Heart left ventricle (tissue), 16 donors: Measurements from ENCODE around the gene ZNF41. TPM values are rescaled to one million over a fixed set of nuclear protein-coding genes. Genes with fewer than 3 reads are reported as not detected.
A peak's percentile ranks its signal among the peaks of the same experiment; 100 is the strongest.

Experiments used
- ATAC-seq, 4 donors: fragments of 200-7000 bp; cut with Tn5 transposase; one replicate each; pipeline ENCODE4 v1.9.1; 2020 to 2022; ENCODE audit warnings: moderate library complexity in 4 of 4, mild to moderate bottlenecking in 3 of 4, moderate number of reproducible peaks in 1 of 4
- DNase-seq, 5 donors: peaks; one replicate each; pipeline ENCODE4 v3.0.0-alpha.2; 2020
- H3K27ac ChIP-seq, 12 donors: fragments of 200-600 bp; sonication (generic) in 4 of 12; one replicate each; pipeline versions ENCODE4 v1.5.0 to v1.8.0; 2016 to 2022; ENCODE audit warnings: mild to moderate bottlenecking in 2 of 12
- H3K27me3 ChIP-seq, 9 donors: fragments of 200-600 bp; sonication (generic) in 2 of 9; one replicate each; pipeline versions ENCODE4 v1.5.1 to v1.8.0; 2016 to 2022; ENCODE audit warnings: mild to moderate bottlenecking in 3 of 9
- H3K36me3 ChIP-seq, 9 donors: fragments of 200-600 bp; sonication (generic) in 2 of 9; one replicate each; pipeline versions ENCODE4 v1.5.0 to v1.8.0; 2018 to 2022; ENCODE audit warnings: mild to moderate bottlenecking in 2 of 9
- H3K4me1 ChIP-seq, 12 donors: fragments of 200-600 bp; sonication (generic) in 4 of 12; one replicate each; pipeline versions ENCODE4 v1.5.0 to v1.8.0; 2016 to 2022; ENCODE audit warnings: mild to moderate bottlenecking in 3 of 12
- H3K4me3 ChIP-seq, 12 donors: fragments of 200-600 bp; sonication (generic) in 4 of 12; one replicate each; pipeline versions ENCODE4 v1.5.0 to v1.8.0; 2017 to 2022; ENCODE audit warnings: mild to moderate bottlenecking in 9 of 12, moderate library complexity in 4 of 12
- H3K9me3 ChIP-seq, 12 donors: fragments of 200-600 bp; sonication (generic) in 4 of 12; one replicate each; pipeline versions ENCODE4 v1.5.0 to v1.8.0; 2016 to 2022; ENCODE audit warnings: mild to moderate bottlenecking in 1 of 12
- POLR2A ChIP-seq, 2 donors: fragments of 450-650 bp; IDR thresholded peaks; one replicate each; pipeline ENCODE4 v1.6.1; 2017; ENCODE audit warnings: antibody characterized with exemption in 2 of 2, mild to moderate bottlenecking in 2 of 2, moderate library complexity in 2 of 2
- WGBS, 4 donors: extraction: QIAGEN DNeasy Blood & Tissue Kit in 2 of 4; methylation state at CpG; one replicate each; pipeline versions ENCODE4 v1.1.5 to v1.1.7; 2013 to 2018; 5-methylcytosine and 5-hydroxymethylcytosine counted together
- intact Hi-C, 10 donors: fragments of 100-400 bp; cut with DNase I; formaldehyde crosslinking; loops; one replicate each; pipeline versions ENCODE4 v1.11.1 to v1.14.2; 2022
- polyA plus RNA-seq, 2 donors: library from polyadenylated mRNA; stranded (reverse); fragments of 200-250 nt; gene quantifications; one replicate each; pipeline ENCODE4 v1.2.3, GENCODE V29; 2013
- total RNA-seq, 9 donors: library from RNA; depleted of rRNA in 2 of 9; stranded (reverse); fragments of >200 nt in 2 of 9; fragmentation: NEBNext Ultra II Directional in 3 of 9; extraction: Animal tissue kit (Norgen Biotek cat#: 25700) in 3 of 9; gene quantifications; one replicate each; pipeline versions ENCODE4 v1.1.0 to v1.2.4, GENCODE V29; 2016 to 2023
- TF ChIP-seq, protein P1 (sequence below), 12 donors: fragments of 200-600 bp; sonication (generic) in 4 of 12; IDR thresholded peaks; one replicate each; pipeline versions ENCODE4 v1.5.0 to v1.8.0; 2018 to 2022; ENCODE audit warnings: antibody characterized with exemption in 12 of 12, mild to moderate bottlenecking in 5 of 12
- donor health status: ischemic (EF 13 %, LVEDD 7.1; RV severe dilation, severe dysfunction).
- donor health status: healthy with polysubstance abuse.
- donor health status: DM: no; HTN: yes; CAD: no.
- donor health status: DM: no; HTN: no; CAD: no.
- donor health status: ischemic (EF 25% LVEDD 6.9; RV normal size, moderate dysfunction).
- donor health status: ischemic (EF 25% LVEDD 5.7; RV mildly dilated, moderate dysfunction).
- donor health status: healthy.
- donor health status: DM: yes; HTN: yes; CAD: no.
- donor health status: ischemic (EF 35%, LVEDD 5.7; RV mildly dilated, moderate dysfunction).
- donor health status: nonischemic (EF 11% LVEDD 7.7; RV severe dilation, severe dysfunction).
- donor health status: DM: yes; HTN: yes; CAD: no.
- donor health status: PGD.
- donor health status: ischemic (EF 29% LVEDD 5.4; RV normal size, mild dysfunction).
- donor health status: nonischemic (EF 23%, LVEDD 6.1; RV moderate dilation, normal function).

ZNF41 gene
- total and polyA plus RNA-seq, 11 donors: 4.6 to 19.6 (median 13.0) TPM

DNA sequence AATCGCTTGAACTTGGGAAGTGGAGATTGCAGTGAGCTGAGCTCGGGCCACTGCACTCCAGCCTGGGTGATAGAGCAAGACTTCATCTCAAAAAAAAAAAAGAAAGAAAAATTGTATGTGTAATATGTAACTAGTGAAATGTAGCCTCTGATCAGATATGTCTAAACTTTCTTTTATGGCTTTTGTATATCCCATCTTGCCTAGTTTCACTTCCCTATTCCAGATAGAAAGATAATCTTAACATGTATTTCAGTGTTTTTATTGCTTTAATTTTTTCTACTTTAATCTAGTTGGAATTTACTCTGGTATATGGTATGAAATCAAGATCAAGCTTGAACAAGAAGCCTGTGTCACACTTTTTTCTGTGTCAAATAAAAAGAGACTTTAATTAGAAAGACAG, 1.9 kb upstream of the ZNF41 start:
- no peak for DNase-seq
- no peak for ATAC-seq
- H3K4me3 ChIP-seq: peak overlapping the region in 5 of 12 donors; percentile 84 to 99 (median 92)
- no peaks in the 10 kb centered on the region for H3K9me3 ChIP-seq
- intact Hi-C loops: loop anchor here in 1 of 10 donors (5.0 kb wide), 1 partner anchor 338 kb away; the partner anchor contains the start of gene RBM10
- H3K27ac ChIP-seq: peak overlapping the region in 2 of 12 donors; percentile 99
- H3K4me1 ChIP-seq: peaks cover 0 to 20% (median 2%) of the 10 kb centered on the region in 12 donors
- TF ChIP-seq, protein P1, sequence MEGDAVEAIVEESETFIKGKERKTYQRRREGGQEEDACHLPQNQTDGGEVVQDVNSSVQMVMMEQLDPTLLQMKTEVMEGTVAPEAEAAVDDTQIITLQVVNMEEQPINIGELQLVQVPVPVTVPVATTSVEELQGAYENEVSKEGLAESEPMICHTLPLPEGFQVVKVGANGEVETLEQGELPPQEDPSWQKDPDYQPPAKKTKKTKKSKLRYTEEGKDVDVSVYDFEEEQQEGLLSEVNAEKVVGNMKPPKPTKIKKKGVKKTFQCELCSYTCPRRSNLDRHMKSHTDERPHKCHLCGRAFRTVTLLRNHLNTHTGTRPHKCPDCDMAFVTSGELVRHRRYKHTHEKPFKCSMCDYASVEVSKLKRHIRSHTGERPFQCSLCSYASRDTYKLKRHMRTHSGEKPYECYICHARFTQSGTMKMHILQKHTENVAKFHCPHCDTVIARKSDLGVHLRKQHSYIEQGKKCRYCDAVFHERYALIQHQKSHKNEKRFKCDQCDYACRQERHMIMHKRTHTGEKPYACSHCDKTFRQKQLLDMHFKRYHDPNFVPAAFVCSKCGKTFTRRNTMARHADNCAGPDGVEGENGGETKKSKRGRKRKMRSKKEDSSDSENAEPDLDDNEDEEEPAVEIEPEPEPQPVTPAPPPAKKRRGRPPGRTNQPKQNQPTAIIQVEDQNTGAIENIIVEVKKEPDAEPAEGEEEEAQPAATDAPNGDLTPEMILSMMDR (IDR thresholded peaks at IDR 0.05): no peak
- no peak for TF ChIP-seq POLR2A (IDR thresholded peaks at IDR 0.05)
- no peaks in the 10 kb centered on the region for H3K27me3 ChIP-seq
- no peaks in the 10 kb centered on the region for H3K36me3 ChIP-seq
- 44 to 57% (median 50%) methylated on average over 2 of the region's 2 CpGs for WGBS, 4 donors

DNA sequence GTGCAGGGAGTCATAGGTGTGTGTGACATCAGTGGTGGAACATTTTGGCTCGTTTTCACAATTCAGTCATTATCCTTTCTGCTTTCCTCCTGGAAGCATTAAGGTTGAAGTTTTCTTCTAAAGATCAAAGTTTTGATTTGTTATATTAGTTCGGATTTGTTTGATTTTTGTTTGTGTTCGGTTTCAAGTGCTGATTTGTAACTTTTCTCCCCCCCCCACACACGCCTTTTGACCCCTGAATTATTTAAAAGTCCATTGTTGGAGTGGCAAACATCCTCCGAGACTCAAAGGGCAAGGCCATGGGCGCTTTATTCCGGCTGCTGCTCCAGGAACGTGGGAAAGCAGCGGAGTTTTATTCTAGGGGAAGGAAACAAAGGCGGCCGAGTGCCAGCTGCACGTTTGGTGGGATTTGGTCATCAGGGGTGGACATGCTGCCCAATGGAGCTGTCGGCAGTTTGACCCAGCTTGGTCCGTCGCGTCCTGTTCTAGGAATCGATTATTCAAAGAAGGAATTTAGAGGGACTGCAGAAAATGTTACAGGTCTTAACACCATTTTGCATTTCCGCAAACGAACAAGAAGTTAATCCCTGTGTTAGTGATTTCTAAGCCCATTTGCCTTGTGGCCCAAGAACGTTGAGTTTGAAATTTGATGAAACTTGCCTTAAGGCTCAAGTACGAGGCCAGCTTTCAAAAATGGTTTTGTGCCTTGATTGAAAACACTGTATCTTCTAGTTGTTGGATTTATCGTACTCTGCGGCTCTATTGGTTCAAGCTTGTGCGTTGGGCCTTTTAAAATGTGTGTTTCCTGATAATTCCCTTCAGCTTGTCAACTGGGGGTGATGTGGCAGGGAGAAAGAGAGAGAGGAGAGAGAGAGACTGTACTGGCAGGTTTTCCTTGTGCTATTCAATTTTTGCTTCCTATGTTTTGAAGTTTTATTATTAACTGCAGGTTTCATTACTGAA, 565 bp upstream of the ZNF41 start:
- H3K27ac ChIP-seq: peak overlapping the region; percentile 93 to 100 (median 98)
- no peaks in the 10 kb centered on the region for H3K36me3 ChIP-seq
- H3K27me3 ChIP-seq: no peaks in the 10 kb centered on the region
- TF ChIP-seq, protein P1 (IDR thresholded peaks at IDR 0.05): no peak
- no peak for TF ChIP-seq POLR2A (IDR thresholded peaks at IDR 0.05)
- peak; percentile 22 to 56 (median 32) for DNase-seq
- intact Hi-C loops: loop anchor here in 2 of 10 donors (2.0 to 5.0 kb wide), 3 partner anchors 39 to 336 kb away; partner anchors contain the start of genes RBM10 (in 1 of the 2) and UBA1 (in 1 of the 2)
- peaks cover 0 to 25% (median 2%) of the 10 kb centered on the region in 12 donors for H3K4me1 ChIP-seq
- WGBS, 4 donors: 0 to 29% (median 15%) methylated on average over 24 of the region's 24 CpGs
- ATAC-seq: peak in 1 of 4 donors; percentile 9
- H3K9me3 ChIP-seq: no peaks in the 10 kb centered on the region
- peak overlapping the region; percentile 45 to 99 (median 83) for H3K4me3 ChIP-seq

DNA sequence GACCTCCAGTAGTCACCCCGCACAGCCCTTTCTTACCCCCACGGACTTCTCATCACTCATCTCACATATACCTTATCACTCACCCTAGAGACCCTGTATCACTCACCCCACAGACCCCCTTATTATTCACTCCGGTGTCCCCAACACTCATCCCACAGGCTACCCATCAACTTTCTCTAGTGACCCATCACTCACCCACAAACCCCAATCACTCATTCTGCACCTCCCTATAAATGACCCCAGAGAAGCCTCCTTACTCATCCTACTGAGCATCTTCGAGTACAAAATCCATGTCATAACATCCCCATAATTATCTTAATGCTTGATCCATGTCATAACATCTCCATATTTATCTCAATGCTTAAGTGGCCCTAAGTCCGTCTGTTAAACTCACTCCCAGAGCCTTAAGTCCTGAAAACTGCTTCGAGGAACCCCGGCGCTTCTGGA, 934 bp downstream of the ZNF41 start:
- no peaks in the 10 kb centered on the region for H3K36me3 ChIP-seq
- DNase-seq (no peak), ATAC-seq (no peak)
- peak overlapping the region in 11 of 12 donors; percentile 93 to 100 (median 98) for H3K27ac ChIP-seq
- peaks cover 0 to 26% (median 2%) of the 10 kb centered on the region in 12 donors for H3K4me1 ChIP-seq
- WGBS, 4 donors: 5 to 35% (median 23%) methylated on average over 8 of the region's 8 CpGs
- peak overlapping the region; percentile 45 to 99 (median 83) for H3K4me3 ChIP-seq
- no peaks in the 10 kb centered on the region for H3K27me3 ChIP-seq
- intact Hi-C loops: loop anchor here in 2 of 10 donors (2.0 to 5.0 kb wide), 3 partner anchors 41 to 335 kb away; partner anchors contain the start of genes RBM10 (in 1 of the 2) and UBA1 (in 1 of the 2)
- TF ChIP-seq POLR2A (IDR thresholded peaks at IDR 0.05): no peak
- TF ChIP-seq, protein P1 (IDR thresholded peaks at IDR 0.05): no peak
- H3K9me3 ChIP-seq: no peaks in the 10 kb centered on the region

DNA sequence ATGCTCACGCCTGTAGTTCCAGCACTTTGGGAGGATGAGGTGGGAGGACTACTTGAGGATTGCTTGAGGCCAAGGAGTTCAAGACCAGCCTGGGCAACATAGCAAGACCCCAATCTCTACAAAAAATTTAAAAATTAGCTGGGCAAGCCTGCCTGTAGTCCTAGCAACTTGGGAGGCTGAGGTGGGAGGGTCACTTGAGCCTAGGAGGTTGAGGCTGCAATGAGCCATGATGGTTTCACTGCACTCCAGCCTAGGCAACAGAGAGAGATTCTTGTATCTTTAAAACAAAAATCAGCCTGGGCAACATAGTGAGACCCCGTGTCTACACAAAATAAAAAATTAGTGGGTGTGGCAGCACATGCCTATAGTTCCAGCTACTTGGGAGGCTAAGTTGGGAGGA, 1.9 kb downstream of the ZNF41 start:
- peaks cover 0 to 26% (median 2%) of the 10 kb centered on the region in 12 donors for H3K4me1 ChIP-seq
- H3K4me3 ChIP-seq: no peak overlapping the region
- no peak overlapping the region for H3K27ac ChIP-seq
- H3K36me3 ChIP-seq: no peaks in the 10 kb centered on the region
- intact Hi-C loops: loop anchor here in 1 of 10 donors (5.0 kb wide), 1 partner anchor 334 kb away; the partner anchor contains the start of gene RBM10
- no peak for DNase-seq
- TF ChIP-seq, protein P1 (IDR thresholded peaks at IDR 0.05): no peak
- TF ChIP-seq POLR2A (IDR thresholded peaks at IDR 0.05): no peak
- ATAC-seq: no peak
- WGBS, 4 donors: 73 to 94% (median 83%) methylated on average over 2 of the region's 2 CpGs
- H3K27me3 ChIP-seq: no peaks in the 10 kb centered on the region
- no peaks in the 10 kb centered on the region for H3K9me3 ChIP-seq
